ENCODE measurements around the gene GIMAP4.
"Not testable (repeated sequence)": the region's sequence is repeated elsewhere in the genome, so short reads cannot be mapped to it uniquely, and the experiment has no call there.

GIMAP4 gene

GRCh38 chr7:150580638-150581394 lies 13.6 kb downstream of the GIMAP4 start:
- peak; percentile 48 to 66 for ATAC-seq

GRCh38 chr7:150585199-150585598 lies 18.0 kb downstream of the GIMAP4 start:
- peak in 1 of 2 donors; percentile 11 for ATAC-seq

- peak; percentile 86 to 88 for ATAC-seq
Observed at GRCh38 chr7:150586068-150586784, 19.0 kb downstream of the GIMAP4 start.

- peak; percentile 37 to 70 for ATAC-seq
Observed at GRCh38 chr7:150586785-150587152, 19.6 kb downstream of the GIMAP4 start.

GRCh38 chr7:150587551-150587950 lies 20.4 kb downstream of the GIMAP4 start:
- ATAC-seq = no peak

- no peak for ATAC-seq
Observed at GRCh38 chr7:150594805-150595204, 27.6 kb downstream of the GIMAP4 start.

GRCh38 chr7:150595361-150595760 lies 28.2 kb downstream of the GIMAP4 start:
- ATAC-seq = no peak

- peak in 1 of 2 donors; percentile 20 for ATAC-seq
Observed at GRCh38 chr7:150603600-150603999, 36.4 kb downstream of the GIMAP4 start.

GRCh38 chr7:150610233-150610632 lies 43.0 kb downstream of the GIMAP4 start:
- ATAC-seq = peak; percentile 44 to 65

GRCh38 chr7:150612925-150613324 lies 45.7 kb downstream of the GIMAP4 start:
- no peak for ATAC-seq

- peak in 1 of 2 donors; percentile 19 for ATAC-seq
Observed at GRCh38 chr7:150613880-150614279, 46.7 kb downstream of the GIMAP4 start.

GRCh38 chr7:150614426-150614825 lies 47.2 kb downstream of the GIMAP4 start:
- ATAC-seq = not testable (repeated sequence)

- not testable (repeated sequence) for ATAC-seq
Observed at GRCh38 chr7:150615221-150615755, 48.1 kb downstream of the GIMAP4 start.

- no peak for ATAC-seq
Observed at GRCh38 chr7:150620061-150620460, 52.9 kb downstream of the GIMAP4 start.

- peak; percentile 77 to 82 for ATAC-seq
Observed at GRCh38 chr7:150620617-150621371, 53.6 kb downstream of the GIMAP4 start.

GRCh38 chr7:150621376-150621775 lies 54.2 kb downstream of the GIMAP4 start:
- ATAC-seq = peak; percentile 33 to 39

Data from activated CD4-positive, CD25-positive, alpha-beta regulatory T cell treated with anti-CD3 and anti-CD28 coated beads, Interleukin-2, amount 50 U/mL, for 24 hours (primary cell).